Spinal cord (tissue), 10 donors: Measurements from ENCODE around the gene NEU2. TPM values are rescaled to one million over a fixed set of nuclear protein-coding genes. Genes with fewer than 3 reads are reported as not detected.

Source experiments
- DNase-seq, 6 donors: peaks; one replicate each; pipeline versions ENCODE4 v3.0.0 to v3.0.0-alpha.2; 2013 to 2015; ENCODE audit warnings: low spot score in 6 of 6, low read depth in 4 of 6
- H3K27ac ChIP-seq: one replicate; pipeline ENCODE4 v1.5.1; 2013; ENCODE audit warnings: low read depth, low read length, control low read depth
- H3K27me3 ChIP-seq: one replicate; pipeline ENCODE4 v1.6.1; 2013; ENCODE audit warnings: low read length; ENCODE audit not compliant: control insufficient read depth, insufficient read depth
- H3K36me3 ChIP-seq: one replicate; pipeline ENCODE4 v1.6.1; 2013; ENCODE audit warnings: low read length; ENCODE audit not compliant: control insufficient read depth, insufficient read depth
- H3K4me1 ChIP-seq: one replicate; pipeline ENCODE4 v1.6.1; 2013; ENCODE audit warnings: low read length; ENCODE audit not compliant: control insufficient read depth, insufficient read depth
- H3K4me3 ChIP-seq: one replicate; pipeline ENCODE4 v1.5.1; 2013; ENCODE audit warnings: low read depth, low read length, control low read depth
- H3K9me3 ChIP-seq: one replicate; pipeline ENCODE4 v1.6.1; 2013; ENCODE audit warnings: low read length; ENCODE audit not compliant: control insufficient read depth, insufficient read depth
- WGBS: methylation state at CpG from one replicate; pipeline ENCODE4 v1.1.5; 2013; ENCODE audit warnings: missing lambda C conversion rate; ENCODE audit not compliant: insufficient coverage; 5-methylcytosine and 5-hydroxymethylcytosine counted together
- polyA plus RNA-seq, 2 donors: library from polyadenylated mRNA; unstranded; fragments of 120-200 nt; gene quantifications; one replicate each; pipeline ENCODE4 v1.2.1, GENCODE V29; 2013; ENCODE audit not compliant: insufficient read length in 2 of 2
- total RNA-seq, 2 donors: library from RNA; depleted of rRNA in 1 of 2; stranded (reverse); fragments of 120-200 nt in 1 of 2; fragments of >200 nt in 1 of 2; gene quantifications; one replicate each; pipeline versions ENCODE4 v1.2.3 to v1.2.4, GENCODE V29; 2013 to 2014
- donor health status: healthy.

NEU2 gene
- total and polyA plus RNA-seq, 4 donors = not detected

DNA sequence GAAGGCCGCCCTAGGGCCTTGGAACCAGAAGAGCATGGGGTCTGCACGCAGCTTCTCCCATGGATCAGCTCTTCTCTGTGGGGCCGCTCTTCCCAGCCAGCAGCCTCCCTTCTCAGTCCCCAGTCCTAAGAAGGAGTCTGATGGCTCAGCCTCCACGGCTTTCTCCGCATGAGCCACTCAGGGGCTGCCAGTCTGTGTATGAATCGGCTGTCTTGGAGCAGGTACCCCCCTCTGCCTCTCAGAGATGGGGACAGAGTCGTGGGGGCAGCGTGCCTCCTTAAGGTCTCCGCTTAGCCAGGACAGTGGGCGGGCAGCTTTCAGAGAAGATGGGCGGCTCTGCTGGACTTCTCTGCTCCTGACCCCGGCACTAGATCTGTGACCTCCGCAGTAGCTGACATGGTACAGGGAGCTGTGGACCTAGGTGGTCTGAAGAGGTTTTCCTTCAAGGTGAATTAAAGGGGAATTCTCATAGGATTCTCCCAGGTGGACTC is 49.3 kb downstream of the NEU2 start:
- Histone ChIP-seq H3K27me3 (no peaks in the 10 kb centered on the region), H3K4me3 (no peak overlapping the region), H3K36me3 (no peaks in the 10 kb centered on the region), H3K27ac (peak overlapping the region; percentile 75), H3K9me3 (no peaks in the 10 kb centered on the region), H3K4me1 (peaks cover 15% of the 10 kb centered on the region)
- WGBS = 92% methylated on average over 10 of the region's 13 CpGs
- DNase-seq = no peak

DNA sequence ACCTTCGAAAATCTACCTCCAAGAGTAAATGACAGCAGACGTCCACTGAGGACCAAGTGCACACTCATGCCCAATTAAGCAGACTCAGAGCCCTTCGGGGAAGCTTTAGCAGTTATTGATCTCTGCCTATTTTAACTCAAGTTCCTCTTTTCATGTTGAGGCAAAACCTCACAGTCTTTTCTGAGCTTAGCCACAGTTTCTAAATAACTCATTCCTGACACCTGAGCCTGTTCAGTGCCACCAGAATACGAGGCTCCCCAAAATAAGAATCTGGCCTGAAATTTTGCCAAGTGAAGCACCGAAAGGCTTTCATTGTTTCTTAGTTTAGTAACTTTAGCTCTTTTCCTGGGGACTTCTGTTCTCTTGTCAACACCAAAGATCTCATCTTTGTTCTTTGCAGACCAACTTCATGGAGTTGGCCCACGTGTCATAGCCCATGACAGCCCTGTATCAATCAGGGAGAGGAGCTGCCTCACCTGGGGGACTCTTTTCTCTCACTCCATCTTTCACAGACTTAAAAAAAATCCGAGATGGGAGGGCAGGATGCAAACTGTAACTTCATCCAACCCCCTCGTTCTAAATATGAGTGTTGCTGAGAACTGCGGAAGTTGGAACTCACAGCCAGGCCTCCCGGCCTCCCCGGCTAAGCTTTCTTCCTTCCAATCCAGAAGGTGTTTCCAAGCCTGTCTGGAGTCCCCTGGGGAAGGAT is 49.9 kb downstream of the NEU2 start:
- Histone ChIP-seq H3K27me3 (no peaks in the 10 kb centered on the region), H3K27ac (peak overlapping the region; percentile 75), H3K4me1 (peaks cover 15% of the 10 kb centered on the region), H3K9me3 (no peaks in the 10 kb centered on the region), H3K4me3 (no peak overlapping the region), H3K36me3 (no peaks in the 10 kb centered on the region)
- DNase-seq = no peak
- 65% methylated on average over 8 of the region's 11 CpGs for WGBS

DNA sequence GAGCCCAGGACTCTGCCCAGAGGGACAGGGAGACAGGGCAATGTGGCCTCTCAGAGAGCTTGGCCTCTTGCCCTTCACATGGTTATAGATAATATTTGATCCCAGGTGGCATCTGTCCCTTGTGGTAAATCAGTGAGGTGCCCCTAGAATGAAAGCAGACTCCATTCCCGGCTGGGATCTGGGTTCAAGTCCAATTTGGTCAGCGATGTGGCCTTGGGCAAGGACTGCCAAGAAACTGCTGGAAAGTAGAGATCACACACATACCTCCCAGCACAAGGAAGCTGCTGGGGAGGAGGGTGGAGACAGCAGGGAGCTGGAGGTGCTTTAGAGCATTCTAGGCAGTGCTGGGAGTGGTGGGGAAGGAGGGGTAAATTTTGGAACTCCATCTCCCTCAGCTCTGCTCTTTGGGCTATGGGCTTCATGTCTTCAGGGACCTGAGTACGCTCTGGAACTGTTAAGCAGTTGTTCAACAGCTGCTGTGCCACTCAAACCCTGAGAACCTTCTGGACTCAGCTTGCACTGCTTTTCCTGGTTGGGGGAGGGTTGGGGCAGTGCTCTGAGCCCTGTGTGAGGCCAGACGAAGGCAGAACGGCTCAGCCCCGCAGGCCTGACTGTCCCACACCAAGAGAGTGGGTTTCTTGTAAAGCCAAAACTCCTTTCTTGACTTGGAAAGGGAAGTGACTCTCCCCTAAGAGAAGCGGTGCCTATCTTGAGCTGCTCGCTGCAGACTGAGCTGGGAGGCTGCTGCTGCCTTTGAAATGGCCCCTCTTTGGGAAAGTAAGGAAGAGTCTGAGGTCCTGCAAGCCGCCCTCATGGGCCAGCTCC is 50.7 kb downstream of the NEU2 start:
- Histone ChIP-seq H3K36me3 (no peaks in the 10 kb centered on the region), H3K4me3 (no peak overlapping the region), H3K27me3 (no peaks in the 10 kb centered on the region), H3K9me3 (no peaks in the 10 kb centered on the region), H3K4me1 (peaks cover 15% of the 10 kb centered on the region), H3K27ac (peak overlapping the region; percentile 75)
- DNase-seq = no peak
- 65% methylated on average over 7 of the region's 9 CpGs for WGBS

DNA sequence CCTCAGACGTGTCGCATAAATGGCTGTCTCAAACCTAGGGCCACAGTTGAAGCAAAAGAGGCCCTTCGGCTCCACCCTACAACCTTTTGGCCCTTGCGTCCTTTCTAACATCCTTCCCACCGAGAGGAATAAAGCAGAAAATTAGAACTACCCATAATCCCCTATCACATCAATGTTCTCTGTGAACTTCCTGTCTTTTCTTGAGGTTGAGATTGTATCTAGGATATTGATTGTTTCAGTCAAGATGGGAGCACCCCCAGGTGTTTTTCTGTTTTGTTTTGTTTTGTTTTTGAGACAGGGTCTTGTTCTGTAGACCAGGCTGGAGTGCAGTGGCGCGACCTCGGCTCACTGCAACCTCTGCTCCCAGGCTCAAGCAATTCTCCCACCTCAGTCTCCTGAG is 51.3 kb downstream of the NEU2 start:
- Histone ChIP-seq H3K36me3 (no peaks in the 10 kb centered on the region), H3K27ac (peak overlapping the region; percentile 75)
- 86% methylated on average over 5 of the region's 8 CpGs for WGBS

DNA sequence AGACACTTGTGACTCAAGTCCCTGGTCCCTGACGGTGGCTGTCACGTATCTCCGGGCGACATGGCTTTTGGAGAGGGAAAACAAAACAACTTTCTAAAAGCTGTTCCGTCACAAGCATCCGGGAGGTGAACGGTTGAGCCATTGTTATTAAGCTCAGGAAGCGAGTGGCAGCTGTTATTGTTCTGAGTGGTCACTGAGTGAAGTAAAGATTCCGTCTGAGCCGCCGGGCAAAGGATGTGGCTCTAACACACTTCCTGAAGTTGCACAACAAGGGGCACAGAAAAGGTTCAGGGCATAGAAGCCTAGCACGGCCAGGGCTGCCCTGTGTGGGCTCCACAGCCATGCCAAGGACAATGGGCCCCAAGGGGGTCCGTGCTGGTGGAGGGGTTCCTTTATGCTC is 52.0 kb downstream of the NEU2 start:
- Histone ChIP-seq H3K36me3 (no peaks in the 10 kb centered on the region), H3K4me3 (no peak overlapping the region), H3K9me3 (no peaks in the 10 kb centered on the region), H3K27ac (peak overlapping the region; percentile 75), H3K4me1 (peaks cover 17% of the 10 kb centered on the region), H3K27me3 (no peaks in the 10 kb centered on the region)
- 74% methylated on average over 12 of the region's 13 CpGs for WGBS
- DNase-seq = no peak

More for the DNA sequence above, 51.3 kb downstream of the NEU2 start:
- no peaks in the 10 kb centered on the region for H3K27me3 ChIP-seq
- H3K9me3 ChIP-seq = no peaks in the 10 kb centered on the region
- peaks cover 19% of the 10 kb centered on the region for H3K4me1 ChIP-seq
- no peak for DNase-seq
- H3K4me3 ChIP-seq = no peak overlapping the region

Other genes starting within 250 kb of the NEU2 start
- gene SNORC, start 162.4 kb upstream of the NEU2 start, total RNA-seq = 1 to 10 TPM; 3.1 to 4.6 TPM
- gene SNORC, start 162.4 kb upstream of the NEU2 start, polyA plus RNA-seq = 10 to 100 TPM; 10.2 to 10.8 TPM
- gene NGEF, start 19.4 kb upstream of the NEU2 start, total RNA-seq = 10 to 100 TPM; 15.4 to 19.4 TPM
- gene NGEF, start 19.4 kb upstream of the NEU2 start, polyA plus RNA-seq = 10 to 100 TPM; 38.9 to 46.3 TPM
- gene INPP5D, start 27.7 kb downstream of the NEU2 start, total RNA-seq = 10 to 100 TPM; 11.4 to 14.3 TPM
- 10 to 100 TPM; 20.6 to 22.6 TPM for gene INPP5D, start 27.7 kb downstream of the NEU2 start, polyA plus RNA-seq
- gene ATG16L1, start 219.0 kb downstream of the NEU2 start, total RNA-seq = 10 to 100 TPM; 27.7 to 34.0 TPM
- 10 to 100 TPM; 25.8 to 39.5 TPM for gene ATG16L1, start 219.0 kb downstream of the NEU2 start, polyA plus RNA-seq